Naive thymus-derived CD8-positive, alpha-beta T cell (primary cell): ENCODE measurements around the gene ZBED6. TPM values are rescaled to one million over a fixed set of nuclear protein-coding genes. Genes with fewer than 3 reads are reported as not detected.

Source experiments
- polyA plus RNA-seq, 3 donors: library from polyadenylated mRNA; unstranded; fragments of 300-500 nt; fragmentation: Illumina TruSeq; gene quantifications; one replicate each; pipeline ENCODE4 v1.2.3, GENCODE V29; 2021
- total RNA-seq, 8 experiments: library from RNA in 2 of 8; stranded (reverse) in 2 of 8; gene quantifications; one replicate each; pipeline ENCODE4 v1.2.3 and lab custom pipeline; 2021 to 2026

The ZBED6 gene
- total and polyA plus RNA-seq, 5 experiments from 2014 or later, result 1.1 to 32.0 (median 1.2) TPM

Other genes with a start within 250 kb of the ZBED6 start
- gene ATP2B4, start 168.8 kb upstream of the ZBED6 start, total RNA-seq, result 10 to 100 TPM; 46.8 to 49.5 TPM
- gene ATP2B4, start 168.8 kb upstream of the ZBED6 start, polyA plus RNA-seq, result 10 to 100 TPM in 1 of 3 donors, 1 to 10 TPM in 2; 4.3 to 17.4 (median 5.3) TPM
- 10 to 100 TPM; 25.1 to 28.0 TPM for gene LAX1, start 30.4 kb upstream of the ZBED6 start, total RNA-seq
- 10 to 100 TPM; 18.1 to 29.2 (median 18.4) TPM for gene LAX1, start 30.4 kb upstream of the ZBED6 start, polyA plus RNA-seq
- gene ZC3H11A, start within 50 bp of the ZBED6 start, total RNA-seq, result 100 to 1,000 TPM; 133 TPM
- gene ZC3H11A, start within 50 bp of the ZBED6 start, polyA plus RNA-seq, result 10 to 100 TPM; 47.7 to 57.8 (median 50.6) TPM
- 10 to 100 TPM; 85.9 to 89.6 TPM for gene SNRPE, start 66.0 kb downstream of the ZBED6 start, total RNA-seq
- 100 to 1,000 TPM; 223 to 281 (median 249) TPM for gene SNRPE, start 66.0 kb downstream of the ZBED6 start, polyA plus RNA-seq